ENCODE measurements around the gene PLXDC2.
"Not testable (repeated sequence)": the region's sequence is repeated elsewhere in the genome, so short reads cannot be mapped to it uniquely, and the experiment has no call there.

Gene PLXDC2

DNA sequence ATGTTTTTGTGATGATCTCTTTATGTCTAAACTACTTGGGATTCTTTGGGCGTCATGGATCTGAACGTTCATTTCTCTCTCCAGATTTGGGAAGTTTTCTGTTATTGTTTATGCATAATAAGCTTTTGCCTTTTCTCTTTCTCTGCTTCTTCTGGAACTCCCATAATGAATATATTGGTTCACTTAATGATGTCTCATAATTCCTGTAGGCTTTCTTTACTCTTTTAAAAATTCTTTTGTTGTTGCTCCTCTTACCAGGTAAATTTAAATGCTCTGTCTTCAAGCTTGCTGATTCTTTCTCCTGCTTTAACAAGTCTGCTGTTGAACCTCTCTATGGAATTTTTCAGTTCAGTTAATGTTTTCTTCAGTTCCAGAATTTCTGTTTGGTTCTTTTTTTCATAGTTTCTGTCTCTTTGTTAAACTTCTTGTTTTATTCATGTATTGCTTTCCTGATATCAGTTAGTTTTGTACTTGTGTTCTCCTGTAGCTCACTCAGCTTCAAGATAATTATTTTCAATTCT, 317.5 kb downstream of the PLXDC2 start:
- no peak for DNase-seq

DNA sequence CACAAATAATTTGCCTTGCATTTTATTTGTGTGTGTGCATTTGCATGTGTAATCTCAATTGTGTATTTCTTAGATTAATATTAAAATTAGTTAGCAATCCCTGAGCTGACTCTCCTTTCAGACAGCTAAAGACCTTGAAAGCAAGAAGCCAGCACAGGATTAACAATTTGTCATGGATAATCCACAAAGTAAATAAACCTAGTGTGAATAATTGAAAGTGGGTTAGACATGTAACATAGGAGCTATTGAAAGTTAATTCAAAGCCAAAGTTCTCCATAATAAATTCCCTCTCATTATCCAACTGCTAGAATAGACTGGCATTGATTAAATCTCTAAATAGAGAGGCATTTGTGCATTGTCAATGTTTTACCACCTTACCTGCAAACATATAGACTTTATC, 326.1 kb downstream of the PLXDC2 start:
- no peak for DNase-seq

DNA sequence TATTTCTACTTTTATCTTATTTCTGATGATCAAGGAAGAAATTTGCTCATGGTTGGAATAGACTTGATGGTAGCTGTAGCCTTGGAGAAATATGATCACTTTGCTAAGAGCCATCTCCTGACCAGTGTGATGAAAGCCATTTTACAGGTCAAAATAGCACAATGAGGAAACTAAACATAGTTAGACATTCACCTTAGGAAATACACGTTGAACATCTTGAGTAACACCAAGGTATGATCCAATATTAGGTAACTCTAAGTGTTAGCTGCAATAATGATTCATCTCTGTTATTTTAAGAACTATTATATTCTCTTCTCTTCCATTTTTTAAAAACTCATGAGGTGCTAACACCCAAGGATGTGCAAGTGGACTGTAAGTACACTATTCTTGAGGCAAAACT, 328.0 kb downstream of the PLXDC2 start:
- DNase-seq = no peak

DNA sequence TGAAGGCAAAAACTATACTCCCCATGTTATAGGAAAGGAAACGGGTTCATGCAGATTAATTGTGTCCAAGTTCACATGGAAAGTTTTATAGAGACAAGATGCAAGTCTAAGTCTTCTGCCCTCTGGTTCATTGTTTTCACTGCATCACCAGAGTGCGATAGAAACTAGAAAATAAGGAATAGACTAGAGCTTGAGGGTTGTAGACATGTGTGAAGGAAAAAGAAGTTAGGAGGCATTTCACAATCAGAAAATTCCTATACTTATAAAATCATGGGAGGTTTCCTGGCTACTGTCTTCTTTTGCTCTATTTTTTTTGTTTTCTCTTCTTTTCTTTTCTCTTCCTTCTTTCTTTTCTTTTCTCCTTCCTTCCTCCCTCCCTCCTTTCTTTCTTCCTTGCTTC, 329.8 kb downstream of the PLXDC2 start:
- no peak for DNase-seq

DNA sequence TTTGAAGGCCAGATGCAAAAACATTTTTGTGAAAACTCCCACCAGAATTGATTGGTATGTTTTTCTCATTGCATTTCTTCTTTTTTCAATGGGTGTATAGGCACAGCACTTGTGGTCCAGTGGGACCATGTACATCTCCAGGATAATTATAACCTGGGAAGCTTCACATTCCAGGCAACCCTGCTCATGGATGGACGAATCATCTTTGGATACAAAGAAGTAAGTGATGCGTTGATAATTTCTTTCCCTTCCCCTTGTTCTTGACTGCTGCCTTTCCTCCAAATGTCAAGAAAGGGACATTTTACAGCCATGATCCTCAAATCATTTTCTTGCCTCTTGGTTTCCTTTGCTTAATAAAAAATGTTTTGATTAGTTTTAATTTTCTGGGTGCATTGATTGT, 331.5 kb downstream of the PLXDC2 start:
- no peak for DNase-seq

DNA sequence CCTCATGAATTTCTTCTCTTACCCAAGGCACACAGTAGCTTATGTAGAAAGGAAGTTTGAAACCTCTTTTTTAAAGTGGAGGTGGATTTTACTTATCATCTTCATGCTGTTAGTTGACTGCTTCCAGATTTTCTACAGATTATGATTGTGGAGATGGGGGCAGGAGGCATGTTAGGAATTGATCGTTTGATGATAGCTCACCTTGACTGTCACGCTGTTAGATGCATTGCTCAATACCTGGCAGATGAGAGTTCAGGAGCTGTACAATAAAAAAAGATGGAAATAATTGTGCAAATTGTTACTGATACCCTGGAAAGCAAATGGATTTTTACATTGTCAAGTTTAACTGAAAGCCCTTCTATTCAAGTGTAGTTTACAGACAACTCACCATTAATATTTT, 340.3 kb downstream of the PLXDC2 start:
- DNase-seq = no peak

DNA sequence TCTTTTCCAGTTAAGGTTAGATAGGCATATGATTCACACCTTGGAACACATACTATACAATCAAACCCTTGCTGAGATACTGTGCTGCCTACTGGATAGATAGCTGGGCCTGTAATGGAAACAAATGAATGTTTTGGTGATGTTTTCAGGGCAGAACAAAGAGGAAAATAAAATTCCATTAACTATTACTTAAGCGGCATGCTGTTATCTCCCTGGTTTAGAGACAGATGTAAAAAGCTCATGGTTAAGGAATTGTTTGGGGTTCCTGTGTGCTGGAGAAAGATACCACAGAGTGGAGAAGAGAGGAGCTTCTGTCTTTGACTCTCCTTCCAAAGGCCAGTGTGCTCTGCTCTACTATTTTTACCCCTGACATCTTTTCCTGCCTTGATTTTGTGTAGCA, 341.1 kb downstream of the PLXDC2 start:
- no peak for DNase-seq

DNA sequence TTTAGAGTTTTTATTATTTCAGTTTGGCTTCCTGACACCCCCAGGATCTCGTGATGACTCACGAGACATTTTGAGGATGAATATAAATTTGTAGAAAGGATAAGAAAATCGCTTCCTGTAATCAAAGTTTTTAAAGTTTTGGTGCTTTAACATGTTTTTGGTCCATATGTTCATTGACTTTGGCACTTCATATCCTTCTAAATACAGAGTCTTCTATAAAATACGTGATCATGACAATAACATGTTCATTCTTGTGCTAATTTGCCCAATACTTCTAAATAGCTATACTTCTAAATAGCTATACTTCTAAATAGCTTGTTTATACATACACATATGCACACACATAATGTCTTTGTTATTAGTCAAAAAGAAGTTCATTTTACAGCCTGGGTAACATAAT, 341.9 kb downstream of the PLXDC2 start:
- no peak for DNase-seq

DNA sequence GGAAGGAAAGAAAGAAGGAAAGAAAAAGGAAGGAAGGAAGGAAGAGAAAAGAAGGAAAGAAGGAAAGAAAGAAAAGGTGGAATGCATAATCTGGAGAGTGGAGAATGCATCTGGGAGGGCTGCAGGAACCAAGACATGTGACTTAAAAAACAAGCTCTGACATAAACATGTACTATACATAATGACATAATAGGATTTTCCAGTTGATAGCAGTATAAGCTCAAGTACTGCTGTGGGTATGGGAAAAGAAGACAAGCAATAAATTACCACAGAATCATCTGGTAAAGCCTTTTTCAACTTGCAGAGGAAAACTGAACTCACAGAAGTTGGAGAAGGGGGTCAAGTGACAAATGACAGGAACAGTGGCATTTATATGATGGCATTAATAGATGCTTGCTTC, 345.9 kb downstream of the PLXDC2 start:
- DNase-seq = no peak

DNA sequence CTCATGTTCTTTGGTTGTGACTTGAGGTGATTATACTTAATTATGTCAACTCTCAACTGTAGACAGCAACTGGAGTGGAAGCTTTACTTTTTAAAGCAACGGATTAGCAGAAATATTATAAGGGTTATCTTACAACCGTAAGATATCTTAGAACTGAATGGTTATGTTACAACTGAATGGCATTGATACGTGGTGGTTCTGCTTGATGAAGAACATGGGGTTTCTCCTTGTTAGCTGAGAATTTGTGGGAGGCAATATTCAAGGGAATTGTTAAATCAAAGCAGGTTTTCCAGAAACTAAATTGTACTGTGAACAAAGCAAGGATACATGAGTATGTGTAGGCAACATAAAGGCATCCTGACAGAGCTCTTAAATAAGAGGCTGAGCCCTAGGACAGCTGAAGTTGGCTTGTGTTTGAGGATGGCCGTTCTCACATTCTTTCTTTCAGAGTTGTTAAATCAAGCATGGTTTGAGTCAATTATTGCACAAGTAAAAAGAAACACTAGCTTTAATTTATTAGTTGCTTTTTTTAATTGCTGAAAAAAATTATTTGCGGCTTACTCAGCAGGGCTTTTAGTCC, 350.0 kb downstream of the PLXDC2 start:
- DNase-seq = no peak

DNA sequence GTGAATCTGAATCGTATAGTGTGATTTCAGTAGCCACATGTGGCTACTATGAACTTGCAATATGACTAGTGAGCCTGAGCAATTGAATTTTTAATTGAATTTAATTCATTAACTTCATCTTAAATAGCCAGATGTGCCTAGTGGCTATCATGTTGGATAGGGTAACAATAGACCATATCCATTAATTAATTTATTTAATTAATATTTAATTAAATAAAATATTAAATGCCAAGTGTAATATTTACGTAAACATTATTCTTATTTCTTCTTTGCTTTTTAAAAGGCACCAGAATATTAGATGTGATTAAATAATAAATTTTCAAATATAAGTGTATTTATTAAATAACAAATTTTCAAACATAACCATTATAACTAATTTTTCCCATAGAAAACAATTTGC, 354.4 kb downstream of the PLXDC2 start:
- DNase-seq = no peak

DNA sequence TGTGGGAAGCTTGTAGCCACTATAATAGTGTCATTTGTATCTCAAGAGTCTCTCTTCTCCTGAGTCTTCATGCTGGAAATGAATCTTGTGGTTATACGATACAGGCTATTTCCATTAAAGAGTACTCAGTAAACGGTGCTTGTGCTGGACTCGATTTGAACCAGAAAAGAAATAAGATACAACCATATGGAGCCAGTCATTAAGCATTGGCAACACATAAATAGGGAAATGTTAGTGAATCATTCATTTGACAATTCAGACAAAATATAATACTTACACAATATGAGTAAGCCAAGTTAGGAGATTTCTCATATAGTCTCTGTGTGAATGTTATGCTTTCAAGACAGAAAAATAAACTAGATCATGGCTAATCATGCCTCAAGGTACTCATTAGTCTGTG, 356.8 kb downstream of the PLXDC2 start:
- no peak for DNase-seq

DNA sequence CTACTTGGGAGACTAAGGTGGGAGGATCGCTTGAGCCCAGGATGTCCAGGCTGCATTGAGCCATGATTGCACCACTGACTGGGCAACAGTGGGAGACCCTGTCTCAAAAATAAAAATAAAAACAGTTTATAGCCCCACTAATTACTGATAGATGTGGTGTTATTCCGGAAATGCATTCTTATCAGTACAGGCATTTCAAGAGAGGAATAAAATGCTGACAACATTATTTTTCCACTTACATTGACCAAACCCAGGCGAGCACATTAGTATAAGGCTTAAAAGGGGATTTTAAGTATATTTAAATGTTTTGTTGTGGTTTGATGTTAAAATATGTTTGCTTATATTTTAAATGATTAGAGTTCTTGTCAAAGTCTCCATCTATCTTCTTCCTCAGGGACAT, 359.5 kb downstream of the PLXDC2 start:
- no peak for DNase-seq

DNA sequence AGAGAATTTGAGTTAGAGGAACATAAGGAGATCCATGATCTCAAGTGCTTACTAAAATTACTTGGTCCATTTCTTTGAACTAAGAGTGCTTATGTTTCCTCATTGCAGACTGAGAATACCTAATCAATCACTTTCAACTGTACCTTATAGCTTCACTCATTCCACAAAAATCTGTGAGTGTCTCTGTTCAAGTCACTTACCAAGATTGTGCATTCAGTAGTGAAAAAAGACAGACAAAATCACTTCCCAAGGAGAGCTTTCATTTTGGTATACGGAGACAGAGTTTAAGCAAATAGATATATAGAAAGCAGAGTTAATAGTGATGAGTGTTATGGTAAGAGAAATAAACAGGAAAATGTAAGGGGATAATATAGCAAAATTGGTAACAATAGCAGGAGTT, 364.5 kb downstream of the PLXDC2 start:
- no peak for DNase-seq

DNA sequence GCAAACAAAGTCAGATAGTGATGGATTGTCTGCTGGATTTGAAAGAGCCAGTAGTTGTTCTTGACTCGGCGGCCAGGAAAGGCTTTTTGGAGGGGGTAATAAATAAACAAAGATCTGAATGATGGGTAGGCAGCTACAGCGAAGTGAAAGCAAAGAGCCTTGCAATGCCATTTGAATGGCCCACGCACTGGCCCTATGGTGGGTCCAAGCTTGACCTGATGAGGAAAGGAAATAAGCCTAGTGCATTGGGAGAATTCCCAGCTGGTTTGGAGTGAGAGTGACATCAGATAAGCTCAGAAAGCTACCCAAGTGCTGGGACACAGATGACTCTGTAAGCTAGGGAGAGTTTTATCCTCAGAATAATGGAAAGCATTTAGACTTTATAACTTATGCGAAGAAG, 365.2 kb downstream of the PLXDC2 start:
- DNase-seq = no peak

DNA sequence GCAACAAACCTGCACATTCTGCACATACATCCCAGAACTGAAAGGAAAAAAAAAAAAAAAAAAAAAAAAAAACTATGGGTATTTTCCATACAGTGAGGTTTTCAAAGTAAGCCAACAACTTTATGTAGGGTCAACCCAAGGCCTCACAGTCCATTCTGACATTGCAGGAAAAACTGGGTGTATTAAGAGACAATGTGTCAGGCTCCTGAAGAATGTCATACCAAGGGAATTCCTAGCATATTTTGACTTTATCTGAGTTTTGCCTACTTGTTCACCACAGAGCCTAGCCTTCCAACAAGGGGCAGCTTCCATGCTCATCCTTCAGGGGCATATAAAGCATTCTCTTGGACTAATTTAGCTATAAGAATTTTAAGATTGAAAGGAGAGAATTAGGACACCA, 368.9 kb downstream of the PLXDC2 start:
- DNase-seq = no peak

DNA sequence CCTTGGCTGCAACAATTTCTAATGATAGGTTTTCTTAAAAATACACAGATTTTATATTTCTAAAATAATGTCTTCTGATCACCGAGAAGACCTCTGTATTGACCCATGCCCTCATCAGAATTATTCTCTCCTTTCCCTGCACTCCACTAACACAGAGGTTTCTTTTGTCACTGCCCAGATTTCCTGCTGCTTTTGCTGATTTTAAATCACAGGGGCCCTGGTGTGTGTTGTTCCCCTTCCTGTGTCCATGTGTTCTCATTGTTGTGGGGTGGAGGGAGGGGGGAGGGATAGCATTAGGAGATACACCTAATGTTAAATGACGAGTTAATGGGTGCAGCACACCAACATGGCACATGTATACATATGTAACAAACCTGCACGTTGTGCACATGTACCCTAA, 375.2 kb downstream of the PLXDC2 start:
- not testable (repeated sequence) for DNase-seq

DNA sequence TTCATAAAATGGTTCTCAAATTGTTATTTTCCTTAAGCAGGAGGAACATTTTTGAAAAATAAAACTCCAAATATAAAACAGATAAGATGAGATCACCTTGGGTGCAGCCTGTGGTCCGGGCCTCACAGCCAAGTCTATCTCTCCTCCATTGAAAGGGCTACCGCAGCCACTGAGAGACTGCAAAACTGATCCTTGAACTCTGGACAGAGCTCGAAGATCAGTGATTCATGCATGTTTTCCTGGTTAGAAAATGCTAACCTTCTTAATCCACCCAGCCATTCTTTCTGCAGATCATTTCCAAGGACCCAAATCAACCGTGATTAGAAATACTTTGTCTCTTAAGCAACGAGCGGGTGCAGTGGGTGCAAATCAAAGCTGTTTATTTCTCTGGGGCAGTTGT, 378.8 kb downstream of the PLXDC2 start:
- no peak for DNase-seq

DNA sequence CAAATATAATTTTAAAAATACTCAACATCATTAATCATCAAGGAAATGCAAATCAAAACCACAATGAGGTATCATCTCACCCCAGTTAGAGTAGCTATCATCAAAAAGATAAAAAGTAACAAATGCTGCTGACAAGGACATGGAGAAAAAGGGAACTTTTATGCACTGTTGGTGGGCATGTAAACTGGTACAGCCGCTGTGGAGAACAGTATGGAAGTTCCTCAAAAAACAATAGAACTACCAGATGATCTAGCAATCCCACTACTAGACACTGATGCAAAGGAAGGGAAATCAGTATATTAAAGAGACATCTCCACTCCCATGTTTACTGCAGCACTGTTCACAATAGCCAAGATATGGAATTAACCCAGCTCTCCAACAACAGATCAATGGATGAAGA, 384.5 kb downstream of the PLXDC2 start:
- DNase-seq = no peak

DNA sequence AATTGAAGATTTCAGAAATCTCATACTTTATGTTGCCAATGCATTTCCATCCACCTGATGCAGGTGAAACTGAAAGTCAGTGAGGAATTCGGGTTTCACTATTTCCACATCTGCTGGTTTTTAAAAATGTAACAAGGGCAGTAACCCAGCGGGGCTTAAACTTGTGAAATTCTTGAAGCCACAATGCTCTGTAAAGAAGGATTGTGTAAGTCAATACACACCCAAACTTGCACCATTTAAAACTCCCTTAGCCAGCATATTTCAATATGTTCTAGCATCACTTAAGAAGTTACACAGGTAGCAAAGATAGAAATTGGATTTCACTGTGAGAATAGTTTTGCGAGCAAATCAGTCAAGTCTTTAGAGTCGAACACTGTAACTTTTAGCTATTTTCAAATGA, 386.1 kb downstream of the PLXDC2 start:
- DNase-seq = no peak

DNA sequence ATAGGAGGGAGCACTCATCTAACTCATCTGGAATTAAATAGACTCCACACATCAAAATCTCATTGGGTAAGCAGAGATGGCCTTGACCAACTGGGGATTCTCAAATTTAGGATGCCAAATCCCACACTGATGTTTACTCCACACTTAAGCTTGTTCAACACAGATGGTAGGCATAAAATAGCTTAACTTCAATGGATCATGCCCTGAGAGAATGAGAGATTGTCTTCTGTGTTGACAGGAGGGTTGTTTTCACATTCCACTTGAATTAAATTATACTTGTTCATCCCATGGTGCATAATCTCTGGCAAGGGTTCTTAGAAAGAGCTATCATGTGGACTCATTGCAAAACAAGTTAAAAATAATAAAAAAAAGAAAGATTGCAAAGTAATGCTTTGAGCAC, 391.4 kb downstream of the PLXDC2 start:
- no peak for DNase-seq

DNA sequence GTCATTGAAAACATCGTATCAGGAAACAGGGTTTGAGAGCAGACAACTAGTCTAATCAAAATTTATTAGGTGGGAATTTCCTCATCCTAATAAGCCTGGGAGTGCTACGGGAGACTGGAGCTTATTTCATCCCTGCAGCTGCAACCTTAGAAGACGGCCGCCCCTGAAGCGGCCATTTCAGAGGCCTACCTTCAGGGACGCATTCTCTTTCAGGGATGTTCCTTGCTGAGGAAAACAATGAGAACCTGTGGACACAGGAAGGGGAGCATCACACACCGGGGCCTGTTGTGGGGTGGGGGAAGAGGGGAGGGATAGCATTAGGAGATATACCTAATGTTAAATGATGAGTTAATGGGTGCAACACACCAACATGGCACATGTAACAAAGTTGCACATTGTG, 392.9 kb downstream of the PLXDC2 start:
- DNase-seq = not testable (repeated sequence)

DNA sequence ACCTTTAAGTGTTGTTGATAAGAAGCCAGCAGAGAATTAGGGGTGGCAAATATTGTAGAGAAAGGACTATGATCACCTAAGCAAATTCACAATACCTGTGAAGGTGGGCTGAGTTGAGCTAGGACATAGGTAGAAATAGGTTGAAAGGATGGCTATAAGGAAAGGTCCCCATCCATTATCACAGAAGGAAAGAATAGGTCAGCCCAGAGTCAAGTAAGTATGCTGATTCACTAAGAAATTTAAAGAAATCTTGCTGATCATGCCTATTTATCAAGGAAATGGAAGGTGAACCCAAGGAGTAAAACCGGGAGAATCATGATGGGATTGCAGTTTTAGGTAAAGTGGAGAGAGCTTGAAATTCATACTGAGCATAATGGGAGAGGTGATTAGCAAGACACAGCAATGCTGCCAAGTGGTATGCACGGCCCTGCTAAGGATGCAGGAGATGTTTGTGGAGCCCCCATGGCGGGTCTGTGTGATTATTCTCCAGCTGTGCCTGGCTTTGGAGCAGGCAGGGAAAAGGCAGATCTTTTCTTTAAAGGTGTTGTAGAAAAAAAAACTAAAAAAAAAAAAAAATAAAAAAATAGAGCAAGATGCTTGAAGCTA, 399.4 kb downstream of the PLXDC2 start:
- no peak for DNase-seq

DNA sequence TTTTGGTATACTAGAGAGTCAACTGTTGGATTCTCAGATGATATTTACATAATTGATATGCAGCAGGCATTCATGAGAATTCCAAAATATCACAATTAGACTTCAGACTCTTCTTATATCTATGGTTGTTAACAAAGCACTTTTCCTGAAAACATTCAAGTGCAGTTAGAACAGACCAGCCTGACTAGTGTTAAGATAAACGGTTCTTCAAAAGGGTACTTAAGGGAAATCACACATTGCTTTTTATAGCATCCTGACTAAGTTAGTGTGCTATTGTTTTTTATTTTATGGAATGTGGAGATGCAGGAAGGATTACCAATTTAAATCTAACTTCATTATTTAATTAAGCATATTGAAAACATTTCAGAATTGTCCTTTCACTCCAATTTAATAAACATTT, 405.1 kb downstream of the PLXDC2 start:
- no peak for DNase-seq

DNA sequence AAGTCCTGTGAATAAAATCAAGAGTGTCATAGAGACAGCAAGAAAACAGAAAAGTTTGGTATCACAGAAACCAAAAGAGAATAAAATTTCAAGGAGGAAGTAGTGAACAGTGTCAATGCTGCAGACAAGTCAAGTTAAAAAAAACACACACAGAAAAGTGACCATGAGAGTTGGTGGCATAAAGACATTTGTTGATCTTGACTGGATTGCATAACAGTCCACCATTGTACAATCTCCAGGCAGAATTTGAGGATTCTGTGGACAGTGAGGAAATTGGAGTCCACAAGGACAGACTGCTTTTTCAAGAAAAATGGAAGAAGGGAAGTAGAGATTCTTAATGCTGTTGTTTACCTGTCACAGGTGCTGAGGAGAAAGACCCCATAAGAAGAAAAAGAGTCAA, 412.5 kb downstream of the PLXDC2 start:
- no peak for DNase-seq

Measured in activated CD4-positive, alpha-beta T cell treated with anti-CD3 and anti-CD28 coated beads for 4 hours (primary cell).